ENCODE data around the gene THBS4. TPM values are rescaled to one million over a fixed set of nuclear protein-coding genes. Genes with fewer than 3 reads are reported as not detected.
A peak's percentile ranks its signal among the peaks of the same experiment; 100 is the strongest.
"Not testable (repeated sequence)": the region's sequence is repeated elsewhere in the genome, so short reads cannot be mapped to it uniquely, and the experiment has no call there.

THBS4 gene
- total and polyA plus RNA-seq, 9 of the 15 experiments (the other 6 are each of a cell fraction or from before 2014, with no cell fraction given) = 0.07 to 0.08 TPM; not detected in 7

DNA sequence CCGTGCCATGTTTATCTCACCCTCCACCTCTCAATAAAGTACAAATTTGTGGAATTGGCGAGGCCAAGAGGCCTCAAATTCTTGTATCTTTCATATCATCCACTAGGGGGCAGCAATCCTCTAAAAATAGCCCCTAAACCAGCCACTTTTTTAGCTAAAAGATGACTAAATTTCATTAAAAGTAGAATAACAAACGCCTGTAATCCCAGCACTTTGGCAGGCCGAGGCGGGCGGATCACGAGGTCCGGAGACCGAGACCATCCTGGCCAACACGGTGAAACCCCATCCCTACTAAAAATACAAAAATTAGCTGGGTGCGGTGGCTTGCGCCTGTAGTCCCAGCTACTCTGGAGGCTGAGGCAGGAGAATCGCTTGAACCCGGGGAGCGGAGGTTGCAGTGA lies 56.6 kb downstream of the THBS4 start (continued):
- TF ChIP-seq, protein P1, sequence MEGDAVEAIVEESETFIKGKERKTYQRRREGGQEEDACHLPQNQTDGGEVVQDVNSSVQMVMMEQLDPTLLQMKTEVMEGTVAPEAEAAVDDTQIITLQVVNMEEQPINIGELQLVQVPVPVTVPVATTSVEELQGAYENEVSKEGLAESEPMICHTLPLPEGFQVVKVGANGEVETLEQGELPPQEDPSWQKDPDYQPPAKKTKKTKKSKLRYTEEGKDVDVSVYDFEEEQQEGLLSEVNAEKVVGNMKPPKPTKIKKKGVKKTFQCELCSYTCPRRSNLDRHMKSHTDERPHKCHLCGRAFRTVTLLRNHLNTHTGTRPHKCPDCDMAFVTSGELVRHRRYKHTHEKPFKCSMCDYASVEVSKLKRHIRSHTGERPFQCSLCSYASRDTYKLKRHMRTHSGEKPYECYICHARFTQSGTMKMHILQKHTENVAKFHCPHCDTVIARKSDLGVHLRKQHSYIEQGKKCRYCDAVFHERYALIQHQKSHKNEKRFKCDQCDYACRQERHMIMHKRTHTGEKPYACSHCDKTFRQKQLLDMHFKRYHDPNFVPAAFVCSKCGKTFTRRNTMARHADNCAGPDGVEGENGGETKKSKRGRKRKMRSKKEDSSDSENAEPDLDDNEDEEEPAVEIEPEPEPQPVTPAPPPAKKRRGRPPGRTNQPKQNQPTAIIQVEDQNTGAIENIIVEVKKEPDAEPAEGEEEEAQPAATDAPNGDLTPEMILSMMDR (IDR thresholded peaks at IDR 0.05 in 2 of 3, conservative IDR thresholded peaks at IDR 0.05 in 1 of 3; ENCODE audit: insufficient read depth in 2 of 3, low read depth in 1 of 3, low read length in 3 of 3) = peak; percentile 52 to 79 (median 65); a peak in 5 of 6 replicates
- TF ChIP-seq CC2D1A (IDR thresholded peaks at IDR 0.05) = 0 out of 2 replicates have a peak, but pooled peaks have one; percentile 54
- TF ChIP-seq, protein P2, sequence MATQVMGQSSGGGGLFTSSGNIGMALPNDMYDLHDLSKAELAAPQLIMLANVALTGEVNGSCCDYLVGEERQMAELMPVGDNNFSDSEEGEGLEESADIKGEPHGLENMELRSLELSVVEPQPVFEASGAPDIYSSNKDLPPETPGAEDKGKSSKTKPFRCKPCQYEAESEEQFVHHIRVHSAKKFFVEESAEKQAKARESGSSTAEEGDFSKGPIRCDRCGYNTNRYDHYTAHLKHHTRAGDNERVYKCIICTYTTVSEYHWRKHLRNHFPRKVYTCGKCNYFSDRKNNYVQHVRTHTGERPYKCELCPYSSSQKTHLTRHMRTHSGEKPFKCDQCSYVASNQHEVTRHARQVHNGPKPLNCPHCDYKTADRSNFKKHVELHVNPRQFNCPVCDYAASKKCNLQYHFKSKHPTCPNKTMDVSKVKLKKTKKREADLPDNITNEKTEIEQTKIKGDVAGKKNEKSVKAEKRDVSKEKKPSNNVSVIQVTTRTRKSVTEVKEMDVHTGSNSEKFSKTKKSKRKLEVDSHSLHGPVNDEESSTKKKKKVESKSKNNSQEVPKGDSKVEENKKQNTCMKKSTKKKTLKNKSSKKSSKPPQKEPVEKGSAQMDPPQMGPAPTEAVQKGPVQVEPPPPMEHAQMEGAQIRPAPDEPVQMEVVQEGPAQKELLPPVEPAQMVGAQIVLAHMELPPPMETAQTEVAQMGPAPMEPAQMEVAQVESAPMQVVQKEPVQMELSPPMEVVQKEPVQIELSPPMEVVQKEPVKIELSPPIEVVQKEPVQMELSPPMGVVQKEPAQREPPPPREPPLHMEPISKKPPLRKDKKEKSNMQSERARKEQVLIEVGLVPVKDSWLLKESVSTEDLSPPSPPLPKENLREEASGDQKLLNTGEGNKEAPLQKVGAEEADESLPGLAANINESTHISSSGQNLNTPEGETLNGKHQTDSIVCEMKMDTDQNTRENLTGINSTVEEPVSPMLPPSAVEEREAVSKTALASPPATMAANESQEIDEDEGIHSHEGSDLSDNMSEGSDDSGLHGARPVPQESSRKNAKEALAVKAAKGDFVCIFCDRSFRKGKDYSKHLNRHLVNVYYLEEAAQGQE (IDR thresholded peaks at IDR 0.05; ENCODE audit: borderline replicate concordance) = peak; percentile 89
- TF ChIP-seq, protein P2 (CRISPR knock-in tag; IDR thresholded peaks at IDR 0.05; ENCODE audit: low read depth) = not testable (repeated sequence)
